Endometrial microvascular endothelial cells (primary cell): ENCODE data around the gene RNF169. TPM values are rescaled to one million over a fixed set of nuclear protein-coding genes. Genes with fewer than 3 reads are reported as not detected.
"Not testable (repeated sequence)": the region's sequence is repeated elsewhere in the genome, so short reads cannot be mapped to it uniquely, and the experiment has no call there.

Experiments used
- in situ Hi-C: cut with HindIII; loops from 2 replicates; pipeline ENCODE4 v1.10.0; 2017; ENCODE audit warnings: low sequenced_read_pairs, low pct_unique_long_range_greater_than_20kb; ENCODE audit errors: inconsistent ontology term
- total RNA-seq: library from RNA; depleted of rRNA; stranded (reverse); fragments of >200 nt; gene quantifications from one replicate; pipeline ENCODE4 v1.2.3, GENCODE V29; 2015; ENCODE audit errors: inconsistent ontology term

The RNF169 gene
- total RNA-seq, 1 donor from 2014 or later, result 23.4 TPM

DNA sequence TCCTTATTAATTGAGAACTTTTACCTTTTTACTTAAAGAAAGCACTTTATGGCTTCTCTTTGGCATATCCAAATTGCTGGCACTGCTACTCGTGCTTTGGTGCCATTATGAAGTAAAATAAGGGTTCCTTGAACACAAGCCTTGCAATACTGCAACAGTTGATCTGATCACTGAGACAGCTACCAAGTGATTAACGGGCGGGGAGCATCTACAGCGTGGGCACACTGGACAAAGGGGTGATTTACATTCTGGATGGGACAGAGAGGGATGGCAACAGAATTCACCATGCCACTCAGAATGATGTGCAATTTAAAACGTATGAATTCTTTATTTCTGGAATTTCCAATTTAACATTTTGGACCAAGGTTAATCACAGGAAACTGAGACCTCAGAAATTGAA lies 25.1 kb upstream of the RNF169 start:
- in situ Hi-C loops, result no loop called here

DNA sequence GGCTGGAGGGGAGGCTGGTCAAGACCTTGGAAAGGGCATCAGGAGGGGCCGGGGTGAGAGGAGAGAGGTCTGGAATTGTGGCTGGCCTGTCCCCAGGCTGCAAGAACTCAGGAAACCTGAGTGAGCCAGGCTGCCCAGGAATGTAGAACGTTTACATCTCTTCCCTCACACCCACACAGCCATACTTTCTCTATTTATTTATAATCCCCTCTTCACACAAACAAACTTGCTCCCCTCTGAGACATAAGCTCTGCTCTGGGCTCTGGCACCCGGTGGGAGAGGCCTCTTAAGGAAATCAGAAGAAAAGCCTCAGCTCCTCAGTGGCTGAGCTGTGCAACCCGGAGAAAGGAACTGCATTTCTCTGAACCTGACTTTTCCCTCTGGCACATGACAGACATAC lies 22.9 kb upstream of the RNF169 start:
- in situ Hi-C loops, result no loop called here

DNA sequence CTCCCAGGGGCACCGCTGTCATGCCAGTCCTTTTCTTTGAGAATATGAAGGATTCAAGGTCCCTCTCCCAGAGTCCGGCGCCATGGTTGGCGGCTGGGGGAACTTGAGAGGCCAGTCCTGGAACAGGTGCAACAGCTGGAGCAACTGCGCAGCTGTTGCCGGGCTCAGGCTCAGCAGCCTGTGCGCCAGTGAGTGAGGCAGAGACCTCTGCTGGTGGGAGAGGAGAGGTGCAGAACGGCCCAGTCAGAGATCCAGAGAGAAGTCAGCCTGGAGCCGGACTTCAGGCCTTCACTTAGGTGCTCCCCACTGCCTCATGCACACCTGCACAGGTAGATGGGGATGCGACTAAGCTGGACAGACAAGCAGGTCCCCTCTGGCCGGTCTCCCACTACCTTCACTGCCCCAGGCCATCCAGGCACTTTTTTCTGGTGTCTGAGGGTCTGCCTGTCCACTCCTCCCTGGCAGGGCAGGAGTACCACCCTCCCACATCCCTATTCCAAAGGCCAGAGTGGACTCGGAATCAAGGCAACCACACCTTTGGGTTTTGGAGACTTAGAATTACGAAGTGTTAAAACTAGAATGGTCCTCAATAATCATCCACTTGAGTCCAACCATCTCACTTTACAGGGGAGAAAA lies 22.0 kb upstream of the RNF169 start:
- in situ Hi-C loops, result no loop called here

- in situ Hi-C loops, result no loop called here
These were observed 19.3 kb upstream of the RNF169 start for GRCh38 chr11:74729397-74729796.

DNA sequence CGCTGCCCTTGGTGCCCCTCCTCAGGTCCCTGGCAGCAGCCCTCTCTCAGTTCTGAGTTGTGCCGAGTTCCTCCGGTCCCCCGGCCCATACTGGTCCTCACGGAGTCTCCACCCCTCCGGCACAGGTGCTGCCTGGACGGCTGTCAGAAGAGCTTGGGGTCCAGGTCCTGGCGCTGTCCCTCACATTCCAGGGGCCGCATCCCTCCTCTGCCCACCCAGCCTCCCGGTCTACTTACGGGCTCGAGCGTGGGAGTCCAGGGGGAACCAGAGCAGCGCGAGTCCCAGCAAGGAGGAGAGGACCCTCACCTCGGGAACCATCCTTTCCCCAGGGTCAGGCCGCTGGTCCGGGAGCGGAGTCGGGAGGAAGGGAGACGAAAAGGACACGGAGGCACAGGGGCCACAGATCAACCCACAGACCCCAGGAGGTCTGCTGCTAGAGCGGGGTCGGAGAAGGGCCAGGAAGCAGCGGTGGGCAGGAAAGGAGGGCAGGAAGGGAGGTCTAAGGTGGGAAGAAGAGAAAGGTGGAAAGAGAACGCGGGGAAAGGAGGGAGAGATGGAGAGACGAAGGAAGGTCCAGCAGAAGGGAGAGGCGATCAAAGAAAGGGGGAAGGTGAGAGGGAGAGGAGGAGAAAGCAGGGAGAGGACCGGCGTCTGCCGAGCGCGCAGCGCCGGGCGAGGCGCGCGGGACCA lies 17.9 kb upstream of the RNF169 start:
- in situ Hi-C loops, result no loop called here

GRCh38 chr11:74731301-74732094 lies 17.2 kb upstream of the RNF169 start, which contains the start of gene CHRDL2:
CHRDL2 (minus strand) TSS chr11:74731426; CDS start chr11:74730888, 538 bp downstream.
- in situ Hi-C loops, result no loop called here

GRCh38 chr11:74734559-74734925 lies 14.1 kb upstream of the RNF169 start:
- in situ Hi-C loops, result no loop called here

DNA sequence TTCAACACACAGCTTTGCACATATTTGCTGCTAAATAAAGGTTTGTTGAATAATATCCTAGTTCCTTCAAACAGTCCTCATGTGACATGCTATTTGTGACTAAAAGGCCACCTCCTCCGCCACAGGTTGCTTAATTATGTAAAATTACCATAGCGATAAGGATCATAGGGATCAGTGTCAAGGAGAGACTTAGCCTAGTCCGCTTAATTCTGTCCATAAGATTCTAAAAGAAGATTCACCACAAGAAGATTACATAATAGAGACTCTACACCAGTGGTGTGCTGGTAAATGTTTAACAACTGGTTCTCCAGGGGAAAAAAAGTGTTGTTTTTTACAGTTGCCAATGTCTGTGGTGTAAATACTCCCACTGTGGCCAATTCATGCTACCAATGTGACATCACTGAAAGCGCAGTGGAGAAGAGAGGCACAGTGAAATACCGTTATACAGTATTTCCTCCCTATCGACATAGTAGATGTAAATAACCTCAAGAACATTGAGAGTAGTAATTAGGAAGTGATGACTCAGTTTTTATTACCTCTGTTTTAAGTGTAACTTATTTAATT lies 13.2 kb upstream of the RNF169 start:
- in situ Hi-C loops, result no loop called here

DNA sequence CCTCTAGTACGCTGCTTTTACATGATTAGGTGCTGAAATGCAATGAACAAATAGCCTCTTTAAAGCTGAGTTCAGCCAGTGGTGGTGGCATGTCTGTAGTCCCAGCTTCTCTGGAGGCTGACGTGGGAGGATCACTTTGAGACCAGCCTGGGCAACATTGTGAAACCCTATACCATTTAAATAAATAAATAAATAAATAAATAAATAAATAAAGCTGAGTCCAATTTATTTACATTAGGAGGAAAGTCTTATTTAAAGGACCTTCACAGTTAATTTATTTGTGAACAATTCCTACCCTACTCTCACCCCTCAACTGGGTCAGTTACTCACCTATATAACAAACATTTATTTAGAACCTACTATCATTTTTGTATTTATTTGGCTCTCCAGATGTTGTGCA lies 12.6 kb upstream of the RNF169 start:
- in situ Hi-C loops, result no loop called here

- in situ Hi-C loops, result no loop called here
These were observed 8.9 kb upstream of the RNF169 start for GRCh38 chr11:74739546-74740270.

DNA sequence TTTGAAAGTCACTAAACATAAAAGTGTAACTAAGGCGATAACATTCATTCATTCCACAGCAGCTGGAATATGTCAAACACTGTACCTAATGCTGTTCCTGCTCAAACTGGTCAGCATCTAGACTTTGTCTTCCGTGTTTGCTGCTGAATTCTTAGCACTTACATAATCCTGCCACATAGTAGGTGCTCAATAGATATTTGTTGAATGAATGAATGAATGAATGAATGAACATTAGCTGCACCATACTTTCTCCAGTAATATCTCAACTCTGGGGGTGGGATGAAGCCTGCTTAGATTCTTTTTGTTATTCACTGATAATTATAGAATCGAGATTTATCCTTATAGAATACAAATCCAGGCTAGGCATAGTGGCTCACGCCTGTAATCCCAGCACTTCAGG lies 6.6 kb upstream of the RNF169 start:
- in situ Hi-C loops, result no loop called here

DNA sequence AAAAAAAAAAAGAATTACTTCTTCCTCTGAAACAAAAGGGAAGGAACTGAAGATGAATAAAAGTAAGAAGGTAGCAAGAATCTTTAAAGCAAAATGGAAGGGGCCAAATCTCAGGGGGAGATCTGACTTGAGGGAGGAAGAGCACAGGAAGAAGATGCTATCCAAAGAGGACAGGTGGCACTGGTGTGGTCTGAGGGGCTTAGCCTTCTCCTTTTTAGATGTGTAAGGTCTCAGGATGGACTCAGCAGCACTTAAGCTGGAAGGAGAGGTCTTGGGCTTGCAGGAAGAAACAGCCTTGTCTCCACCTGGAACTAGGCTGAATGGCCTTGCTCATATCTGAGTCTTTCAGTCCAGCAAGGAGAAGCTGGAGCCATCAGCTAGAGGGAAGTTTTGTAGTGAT lies 5.0 kb upstream of the RNF169 start:
- in situ Hi-C loops, result no loop called here

- in situ Hi-C loops, result no loop called here
These were observed 4.4 kb upstream of the RNF169 start for GRCh38 chr11:74744277-74744676.

DNA sequence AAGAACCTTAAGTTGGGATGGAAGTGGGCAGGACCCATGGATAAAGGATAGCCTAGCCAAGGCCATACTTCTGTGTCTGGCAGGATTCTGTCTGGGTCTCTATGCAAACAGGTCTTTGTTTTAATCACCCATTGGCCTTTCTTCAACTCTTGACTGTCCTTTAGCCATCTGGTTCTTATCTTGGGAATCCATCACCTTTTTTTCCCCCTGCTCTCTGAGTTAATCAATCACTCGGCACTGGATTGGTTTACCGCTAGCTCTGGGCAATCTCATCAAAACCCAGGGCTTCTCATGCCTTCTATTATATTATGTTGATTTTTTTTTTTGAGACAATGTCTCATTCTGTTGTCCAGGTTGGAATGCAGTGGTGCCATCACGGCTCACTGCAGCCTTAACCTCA lies 1.8 kb upstream of the RNF169 start:
- in situ Hi-C loops, result no loop called here

DNA sequence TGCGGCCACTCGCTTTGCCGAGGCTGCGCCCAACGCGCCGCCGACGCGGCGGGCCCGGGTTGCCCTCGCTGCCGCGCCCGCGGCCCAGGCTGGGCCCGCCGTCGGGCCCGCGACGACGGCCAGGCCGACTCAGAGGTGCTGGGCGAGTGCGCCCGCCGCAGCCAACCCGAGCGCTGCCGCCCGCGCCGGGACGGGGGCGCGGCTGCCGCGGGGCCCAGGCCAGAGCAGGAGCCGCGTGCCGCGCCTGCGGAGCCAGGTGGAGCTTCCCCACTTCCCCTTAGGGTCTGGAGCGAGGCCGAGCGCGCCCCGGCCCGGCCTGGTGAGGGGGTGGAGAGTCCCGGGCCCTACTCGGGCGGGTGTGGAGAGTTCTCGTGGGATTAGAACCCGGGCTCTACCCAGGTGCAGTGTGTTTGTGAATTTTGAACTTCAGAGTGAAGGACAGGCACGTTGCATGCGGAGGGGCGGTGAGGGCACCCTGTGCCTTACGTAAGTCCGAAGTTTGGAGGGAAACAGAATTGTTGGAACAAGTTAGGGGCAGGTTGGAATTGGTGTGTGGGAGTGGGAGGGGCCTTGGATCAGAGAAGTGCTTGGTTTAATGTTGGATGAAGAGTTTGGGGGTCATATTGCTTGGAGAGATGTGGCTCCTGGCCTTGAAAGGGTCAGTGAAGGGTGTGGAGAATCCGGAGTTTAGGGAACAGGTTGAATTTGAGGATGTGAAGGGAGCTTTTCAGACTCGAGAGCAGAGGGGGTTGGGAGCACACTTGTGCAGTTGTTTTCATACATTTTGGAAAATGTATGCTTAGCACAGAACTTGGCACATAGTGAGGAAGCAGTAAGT lies 697 bp downstream of the RNF169 start:
- in situ Hi-C loops, result no loop called here

- in situ Hi-C loops, result no loop called here
These were observed 1.3 kb downstream of the RNF169 start for GRCh38 chr11:74749965-74750296.

GRCh38 chr11:74750598-74750997 lies 1.9 kb downstream of the RNF169 start:
- in situ Hi-C loops, result not testable (repeated sequence)

- in situ Hi-C loops, result no loop called here
These were observed 2.7 kb downstream of the RNF169 start for GRCh38 chr11:74751303-74751702.
